Caco-2 (cell line): Measurements from ENCODE around the gene SOX5. TPM values are rescaled to one million over a fixed set of nuclear protein-coding genes. Genes with fewer than 3 reads are reported as not detected.

Experiments used
- BruUV-seq: library from RNA; stranded (reverse); fragments of 400-500 nt; replicated peaks from 2 replicates; lab custom pipeline; 2021; lab: Mats Ljungman, UMichigan
- CTCF ChIA-PET: fragments of 300-600 bp; sonication (Branson Sonifier 250); formaldehyde crosslinking; loops from one replicate; lab custom pipeline; 2022; ENCODE audit warnings: antibody characterized with exemption; lab: Charles Lee
- POLR2A ChIA-PET: fragments of 300-600 bp; sonication (Branson Sonifier 250); formaldehyde crosslinking; loops from one replicate; lab custom pipeline; 2022; ENCODE audit warnings: antibody characterized with exemption; lab: Charles Lee
- DNase-seq, 2 experiments: peaks; one replicate each; pipeline versions ENCODE4 v3.0.0 to v3.0.0-alpha.2; 2020 to 2022
- H3K27me3 ChIP-seq: replicated peaks from 2 replicates; pipeline ENCODE4 v1.6.0; 2011; ENCODE audit warnings: low read length; ENCODE audit not compliant: control insufficient read depth, insufficient read depth
- H3K36me3 ChIP-seq: 2 replicates; pipeline ENCODE4 v1.5.1; 2011; ENCODE audit warnings: low read length; ENCODE audit not compliant: control insufficient read depth, insufficient read depth
- H3K4me1 ChIP-seq: fragments of 250-450 bp; sonication (Bioruptor Pico); 2 replicates; pipeline ENCODE4 v1.5.1; 2020; ENCODE audit warnings: mild to moderate bottlenecking
- H3K4me3 ChIP-seq: 2 replicates; pipeline ENCODE4 v1.5.1; 2011; ENCODE audit warnings: low read depth, mild to moderate bottlenecking, control low read depth, low read length
- H3K9me3 ChIP-seq: fragments of 250-450 bp; sonication (Bioruptor Pico); 2 replicates; pipeline ENCODE4 v1.5.1; 2020; ENCODE audit warnings: mild to moderate bottlenecking, moderate library complexity
- H3K27ac Mint-ChIP-seq: one replicate; pipeline ENCODE4 v1.8.0; 2022; ENCODE audit warnings: mixed read lengths; ENCODE audit not compliant: unreplicated experiment
- H3K27me3 Mint-ChIP-seq: one replicate; pipeline ENCODE4 v1.8.0; 2022; ENCODE audit warnings: mixed read lengths; ENCODE audit not compliant: insufficient read depth, unreplicated experiment
- H3K36me3 Mint-ChIP-seq: one replicate; pipeline ENCODE4 v1.8.0; 2022; ENCODE audit warnings: mild to moderate bottlenecking, mixed read lengths; ENCODE audit not compliant: insufficient read depth, unreplicated experiment
- H3K4me1 Mint-ChIP-seq: one replicate; pipeline ENCODE4 v1.8.0; 2022; ENCODE audit warnings: low read depth, mixed read lengths; ENCODE audit not compliant: unreplicated experiment
- H3K4me3 Mint-ChIP-seq: one replicate; pipeline ENCODE4 v1.8.0; 2022; ENCODE audit warnings: mild to moderate bottlenecking, moderate library complexity, mixed read lengths; ENCODE audit not compliant: unreplicated experiment
- H3K9me3 Mint-ChIP-seq: one replicate; pipeline ENCODE4 v1.8.0; 2022; ENCODE audit warnings: mixed read lengths; ENCODE audit not compliant: unreplicated experiment
- CTCF ChIP-seq, 2 experiments: fragments of 200-600 bp in 1 of 2; IDR thresholded peaks; 1 replicate in 1 of 2; 2 replicates in 1 of 2; pipeline versions ENCODE4 v1.5.1 to v1.8.0; 2011 to 2022; ENCODE audit warnings: antibody characterized with exemption in 1 of 2, control low read depth in 1 of 2, inconsistent platforms in 1 of 2, low read depth in 1 of 2, low read length in 1 of 2, mild to moderate bottlenecking in 1 of 2, moderate library complexity in 1 of 2; ENCODE audit not compliant: insufficient read depth in 1 of 2, severe bottlenecking in 1 of 2, unreplicated experiment in 1 of 2
- intact Hi-C: fragments of 100-400 bp; cut with micrococcal nuclease; formaldehyde crosslinking; loops from one replicate; pipeline ENCODE4 v1.10.0; 2022; ENCODE audit not compliant: unreplicated experiment
- total RNA-seq: library from RNA; stranded (reverse); gene quantifications from 2 replicates; pipeline ENCODE4 v1.2.3, GENCODE V29; 2022

The SOX5 gene
- total RNA-seq, 1 experiment from 2014 or later = 15.4 TPM

- Histone ChIP-seq H3K9me3 (no peaks in the 10 kb centered on the region), H3K36me3 (no peaks in the 10 kb centered on the region), H3K4me1 (no peaks in the 10 kb centered on the region), H3K27me3 (no peaks in the 10 kb centered on the region), H3K4me3 (no peak overlapping the region)
- H3K36me3 Mint-ChIP-seq = no peaks in the 10 kb centered on the region
- H3K27ac Mint-ChIP-seq = no peak overlapping the region
- no TSS peak for BruUV-seq
- no peak overlapping the region for H3K4me3 Mint-ChIP-seq
- CTCF ChIA-PET = no interaction called here
- no peaks in the 10 kb centered on the region for H3K9me3 Mint-ChIP-seq
- peak; percentile 69 to 76 for DNase-seq
- peaks cover 6% of the 10 kb centered on the region for H3K4me1 Mint-ChIP-seq
- H3K27me3 Mint-ChIP-seq = no peaks in the 10 kb centered on the region
- TF ChIP-seq CTCF (IDR thresholded peaks at IDR 0.05; ENCODE audit: insufficient read depth in 1 of 2, low read depth in 1 of 2, low read length in 1 of 2, severe bottlenecking in 1 of 2, unreplicated experiment in 1 of 2) = peak in 1 of 2 experiments; percentile 27
- intact Hi-C loops = no loop called here
- POLR2A ChIA-PET = no interaction called here
These were observed 363.7 kb downstream of the SOX5 start for GRCh38 chr12:23585782-23586163.

- intact Hi-C loops = no loop called here
- Mint-ChIP-seq H3K9me3 (no peaks in the 10 kb centered on the region), H3K36me3 (no peaks in the 10 kb centered on the region), H3K4me1 (peaks cover 6% of the 10 kb centered on the region), H3K4me3 (no peak overlapping the region), H3K27ac (no peak overlapping the region), H3K27me3 (no peaks in the 10 kb centered on the region)
- ChIA-PET CTCF (no interaction called here), POLR2A (no interaction called here)
- Histone ChIP-seq H3K9me3 (no peaks in the 10 kb centered on the region), H3K27me3 (no peaks in the 10 kb centered on the region), H3K36me3 (no peaks in the 10 kb centered on the region), H3K4me1 (no peaks in the 10 kb centered on the region), H3K4me3 (no peak overlapping the region)
- no TSS peak for BruUV-seq
- TF ChIP-seq CTCF (IDR thresholded peaks at IDR 0.05; ENCODE audit: insufficient read depth in 1 of 2, low read depth in 1 of 2, low read length in 1 of 2, severe bottlenecking in 1 of 2, unreplicated experiment in 1 of 2) = no peak
- no peak for DNase-seq
These were observed 364.2 kb downstream of the SOX5 start for GRCh38 chr12:23585156-23585781.

- peaks cover 6% of the 10 kb centered on the region for H3K4me1 Mint-ChIP-seq
- H3K27ac Mint-ChIP-seq = no peak overlapping the region
- intact Hi-C loops = no loop called here
- no peak for TF ChIP-seq CTCF (IDR thresholded peaks at IDR 0.05; ENCODE audit: insufficient read depth in 1 of 2, low read depth in 1 of 2, low read length in 1 of 2, severe bottlenecking in 1 of 2, unreplicated experiment in 1 of 2)
- H3K4me3 Mint-ChIP-seq = no peak overlapping the region
- DNase-seq = no peak
- no peaks in the 10 kb centered on the region for H3K36me3 ChIP-seq
- H3K27me3 ChIP-seq = no peaks in the 10 kb centered on the region
- no peaks in the 10 kb centered on the region for H3K9me3 ChIP-seq
- H3K4me1 ChIP-seq = no peaks in the 10 kb centered on the region
- H3K27me3 Mint-ChIP-seq = no peaks in the 10 kb centered on the region
- H3K4me3 ChIP-seq = no peak overlapping the region
- no peaks in the 10 kb centered on the region for H3K9me3 Mint-ChIP-seq
- ChIA-PET POLR2A (no interaction called here), CTCF (no interaction called here)
- H3K36me3 Mint-ChIP-seq = no peaks in the 10 kb centered on the region
- BruUV-seq = no TSS peak
These were observed 367.6 kb downstream of the SOX5 start for GRCh38 chr12:23581913-23582312.
